ENCODE results near the gene DHX16.
"Not testable (repeated sequence)": the region's sequence is repeated elsewhere in the genome, so short reads cannot be mapped to it uniquely, and the experiment has no call there.

Gene DHX16

GRCh38 chr6:30670760-30671527, 1.9 kb downstream of the DHX16 start:
- Histone ChIP-seq H3K4me3 (ENCODE audit: low read depth, low read length) (no peak overlapping the region), H3K4me1 (ENCODE audit: control insufficient read depth, insufficient read depth, low read length) (no peaks in the 10 kb centered on the region), H3K9me3 (ENCODE audit: control insufficient read depth, insufficient read depth, low read length) (no peaks in the 10 kb centered on the region), H3K9ac (ENCODE audit: low read depth, low read length) (no peak overlapping the region), H3K27me3 (ENCODE audit: control insufficient read depth, insufficient read depth, low read length) (no peaks in the 10 kb centered on the region), H3K27ac (ENCODE audit: low read depth, low read length) (no peak overlapping the region), H3K36me3 (ENCODE audit: control insufficient read depth, insufficient read depth, low read length) (peaks cover 34% of the 10 kb centered on the region)

- peaks cover 76% of the 10 kb centered on the region for H3K36me3 ChIP-seq (ENCODE audit: control insufficient read depth, insufficient read depth, low read length)
- H3K4me3 ChIP-seq (ENCODE audit: low read depth, low read length); H3K9me3 ChIP-seq (ENCODE audit: control insufficient read depth, insufficient read depth, low read length); H3K4me1 ChIP-seq (ENCODE audit: control insufficient read depth, insufficient read depth, low read length); H3K27me3 ChIP-seq (ENCODE audit: control insufficient read depth, insufficient read depth, low read length); H3K27ac ChIP-seq (ENCODE audit: low read depth, low read length); H3K9ac ChIP-seq (ENCODE audit: low read depth, low read length): not testable (repeated sequence)
These were observed 6.5 kb downstream of the DHX16 start for GRCh38 chr6:30666300-30666699.

DNA sequence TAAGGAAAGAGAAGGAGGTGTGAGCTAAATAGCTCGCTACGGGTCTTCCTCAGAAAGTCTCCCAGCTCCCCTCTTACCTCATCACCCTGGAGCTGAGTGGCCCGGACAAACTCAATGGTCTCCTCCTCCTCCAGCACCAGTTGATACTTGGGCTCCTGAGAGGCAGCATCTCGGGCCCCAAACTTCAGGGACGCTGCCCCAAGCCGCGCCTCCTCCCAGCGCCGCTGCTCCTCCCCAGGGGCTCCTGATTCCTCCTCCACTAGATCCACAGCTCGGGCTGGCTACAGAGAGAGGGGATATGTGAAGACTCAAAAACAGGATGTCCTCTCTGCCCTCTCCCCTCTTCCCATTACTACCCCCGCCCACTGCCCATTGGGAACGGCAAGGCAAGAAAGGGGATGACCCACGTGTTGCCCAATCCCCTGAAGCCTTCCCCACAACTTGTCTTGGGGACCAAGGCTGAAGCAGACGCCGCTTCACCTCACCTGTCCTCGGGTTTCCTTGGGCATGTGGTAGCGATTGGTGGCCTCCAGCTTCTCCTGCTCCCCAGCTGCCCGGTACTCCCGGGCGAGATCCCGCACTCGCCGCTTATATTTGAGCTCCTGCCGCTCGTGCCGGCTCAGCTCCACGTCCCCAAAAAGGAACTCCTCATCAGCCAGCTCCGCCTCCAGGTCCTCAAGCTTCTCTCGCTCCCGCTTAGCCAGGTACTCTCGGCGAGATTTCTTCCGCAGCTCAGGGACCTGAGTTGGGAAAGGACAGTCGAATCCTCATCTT, 7.6 kb downstream of the DHX16 start:
- H3K36me3 ChIP-seq (ENCODE audit: control insufficient read depth, insufficient read depth, low read length) = peaks cover 73% of the 10 kb centered on the region
- H3K27ac ChIP-seq (ENCODE audit: low read depth, low read length) = no peak overlapping the region
- H3K4me3 ChIP-seq (ENCODE audit: low read depth, low read length) = no peak overlapping the region
- H3K27me3 ChIP-seq (ENCODE audit: control insufficient read depth, insufficient read depth, low read length) = no peaks in the 10 kb centered on the region
- H3K9me3 ChIP-seq (ENCODE audit: control insufficient read depth, insufficient read depth, low read length) = no peaks in the 10 kb centered on the region
- H3K4me1 ChIP-seq (ENCODE audit: control insufficient read depth, insufficient read depth, low read length) = no peaks in the 10 kb centered on the region
- no peak overlapping the region for H3K9ac ChIP-seq (ENCODE audit: low read depth, low read length)

- not testable (repeated sequence) for H3K4me3 ChIP-seq (ENCODE audit: low read depth, low read length); H3K9me3 ChIP-seq (ENCODE audit: control insufficient read depth, insufficient read depth, low read length); H3K4me1 ChIP-seq (ENCODE audit: control insufficient read depth, insufficient read depth, low read length); H3K27me3 ChIP-seq (ENCODE audit: control insufficient read depth, insufficient read depth, low read length); H3K27ac ChIP-seq (ENCODE audit: low read depth, low read length); H3K9ac ChIP-seq (ENCODE audit: low read depth, low read length)
- H3K36me3 ChIP-seq (ENCODE audit: control insufficient read depth, insufficient read depth, low read length) = peaks cover 90% of the 10 kb centered on the region
These were observed 14.9 kb downstream of the DHX16 start for GRCh38 chr6:30657922-30658321.

GRCh38 chr6:30657454-30657853, 15.4 kb downstream of the DHX16 start:
- Histone ChIP-seq H3K4me3 (ENCODE audit: low read depth, low read length) (no peak overlapping the region), H3K27ac (ENCODE audit: low read depth, low read length) (no peak overlapping the region), H3K9me3 (ENCODE audit: control insufficient read depth, insufficient read depth, low read length) (no peaks in the 10 kb centered on the region), H3K4me1 (ENCODE audit: control insufficient read depth, insufficient read depth, low read length) (no peaks in the 10 kb centered on the region), H3K27me3 (ENCODE audit: control insufficient read depth, insufficient read depth, low read length) (no peaks in the 10 kb centered on the region), H3K9ac (ENCODE audit: low read depth, low read length) (no peak overlapping the region), H3K36me3 (ENCODE audit: control insufficient read depth, insufficient read depth, low read length) (peaks cover 90% of the 10 kb centered on the region)

- H3K4me3 ChIP-seq (ENCODE audit: low read depth, low read length) = no peak overlapping the region
- H3K9ac ChIP-seq (ENCODE audit: low read depth, low read length) = no peak overlapping the region
- no peak overlapping the region for H3K27ac ChIP-seq (ENCODE audit: low read depth, low read length)
- H3K36me3 ChIP-seq (ENCODE audit: control insufficient read depth, insufficient read depth, low read length) = peaks cover 90% of the 10 kb centered on the region
- no peaks in the 10 kb centered on the region for H3K9me3 ChIP-seq (ENCODE audit: control insufficient read depth, insufficient read depth, low read length)
- H3K4me1 ChIP-seq (ENCODE audit: control insufficient read depth, insufficient read depth, low read length) = no peaks in the 10 kb centered on the region
- no peaks in the 10 kb centered on the region for H3K27me3 ChIP-seq (ENCODE audit: control insufficient read depth, insufficient read depth, low read length)
These were observed 16.3 kb downstream of the DHX16 start for GRCh38 chr6:30656513-30656912.

DNA sequence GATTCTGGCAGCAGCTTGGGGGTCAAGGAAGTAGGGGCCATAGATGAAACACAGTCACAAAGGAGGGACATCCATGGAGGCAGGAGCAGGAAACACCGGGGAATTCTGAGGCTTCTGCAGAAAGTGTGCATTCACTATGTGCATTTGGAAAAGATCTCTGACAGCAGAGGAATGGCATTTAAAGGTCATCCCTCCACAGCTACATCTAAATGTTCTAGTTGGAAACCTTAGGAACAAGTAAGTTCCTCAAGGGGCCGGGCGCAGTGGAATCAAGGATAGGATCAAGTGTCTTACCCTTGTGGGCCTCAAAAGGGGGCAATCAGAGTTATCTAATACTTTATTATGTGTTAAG, 17.1 kb downstream of the DHX16 start:
- Histone ChIP-seq H3K9ac (ENCODE audit: low read depth, low read length) (no peak overlapping the region), H3K27ac (ENCODE audit: low read depth, low read length) (no peak overlapping the region), H3K4me3 (ENCODE audit: low read depth, low read length) (no peak overlapping the region), H3K4me1 (ENCODE audit: control insufficient read depth, insufficient read depth, low read length) (no peaks in the 10 kb centered on the region), H3K9me3 (ENCODE audit: control insufficient read depth, insufficient read depth, low read length) (no peaks in the 10 kb centered on the region), H3K36me3 (ENCODE audit: control insufficient read depth, insufficient read depth, low read length) (peaks cover 93% of the 10 kb centered on the region), H3K27me3 (ENCODE audit: control insufficient read depth, insufficient read depth, low read length) (no peaks in the 10 kb centered on the region)

- no peak overlapping the region for H3K27ac ChIP-seq (ENCODE audit: low read depth, low read length)
- H3K27me3 ChIP-seq (ENCODE audit: control insufficient read depth, insufficient read depth, low read length) = no peaks in the 10 kb centered on the region
- H3K4me1 ChIP-seq (ENCODE audit: control insufficient read depth, insufficient read depth, low read length) = no peaks in the 10 kb centered on the region
- no peak overlapping the region for H3K9ac ChIP-seq (ENCODE audit: low read depth, low read length)
- H3K36me3 ChIP-seq (ENCODE audit: control insufficient read depth, insufficient read depth, low read length) = peaks cover 90% of the 10 kb centered on the region
- no peak overlapping the region for H3K4me3 ChIP-seq (ENCODE audit: low read depth, low read length)
- no peaks in the 10 kb centered on the region for H3K9me3 ChIP-seq (ENCODE audit: control insufficient read depth, insufficient read depth, low read length)
These were observed 17.7 kb downstream of the DHX16 start for GRCh38 chr6:30654798-30655742.

- H3K27ac ChIP-seq (ENCODE audit: low read depth, low read length) = no peak overlapping the region
- H3K27me3 ChIP-seq (ENCODE audit: control insufficient read depth, insufficient read depth, low read length) = no peaks in the 10 kb centered on the region
- H3K4me1 ChIP-seq (ENCODE audit: control insufficient read depth, insufficient read depth, low read length) = peaks cover 7% of the 10 kb centered on the region
- no peak overlapping the region for H3K9ac ChIP-seq (ENCODE audit: low read depth, low read length)
- H3K36me3 ChIP-seq (ENCODE audit: control insufficient read depth, insufficient read depth, low read length) = peaks cover 57% of the 10 kb centered on the region
- no peaks in the 10 kb centered on the region for H3K9me3 ChIP-seq (ENCODE audit: control insufficient read depth, insufficient read depth, low read length)
- no peak overlapping the region for H3K4me3 ChIP-seq (ENCODE audit: low read depth, low read length)
These were observed 21.7 kb downstream of the DHX16 start for GRCh38 chr6:30651143-30651542.

GRCh38 chr6:30647242-30648116, 25.3 kb downstream of the DHX16 start:
- Histone ChIP-seq H3K9ac (ENCODE audit: low read depth, low read length) (peak overlapping the region; percentile 92), H3K27me3 (ENCODE audit: control insufficient read depth, insufficient read depth, low read length) (no peaks in the 10 kb centered on the region), H3K36me3 (ENCODE audit: control insufficient read depth, insufficient read depth, low read length) (peaks cover 52% of the 10 kb centered on the region), H3K4me1 (ENCODE audit: control insufficient read depth, insufficient read depth, low read length) (peaks cover 7% of the 10 kb centered on the region), H3K4me3 (ENCODE audit: low read depth, low read length) (peak overlapping the region; percentile 99), H3K27ac (ENCODE audit: low read depth, low read length) (peak overlapping the region; percentile 92), H3K9me3 (ENCODE audit: control insufficient read depth, insufficient read depth, low read length) (no peaks in the 10 kb centered on the region)
